Keratinocyte (primary cell): ENCODE measurements around the gene TMBIM1.

ENCODE experiments used
- EZH2 ChIP-seq: IDR thresholded peaks from one replicate; pipeline ENCODE4 v1.6.1; 2012; ENCODE audit warnings: inconsistent platforms, mild to moderate bottlenecking, low read length, moderate library complexity
- TF ChIP-seq, protein P1 (sequence below), 3 experiments: IDR thresholded peaks in 1 of 3; conservative IDR thresholded peaks in 1 of 3; optimal IDR thresholded peaks in 1 of 3; 2 replicates in 2 of 3; 3 replicates in 1 of 3; pipeline versions ENCODE3 to v1.5.1; 2011; ENCODE audit warnings: low read length in 3 of 3, mild to moderate bottlenecking in 3 of 3, moderate library complexity in 2 of 3, control low read depth in 1 of 3, inconsistent platforms in 1 of 3; ENCODE audit not compliant: insufficient read depth in 2 of 3; ENCODE audit errors: extremely low read depth in 1 of 3

DNA sequence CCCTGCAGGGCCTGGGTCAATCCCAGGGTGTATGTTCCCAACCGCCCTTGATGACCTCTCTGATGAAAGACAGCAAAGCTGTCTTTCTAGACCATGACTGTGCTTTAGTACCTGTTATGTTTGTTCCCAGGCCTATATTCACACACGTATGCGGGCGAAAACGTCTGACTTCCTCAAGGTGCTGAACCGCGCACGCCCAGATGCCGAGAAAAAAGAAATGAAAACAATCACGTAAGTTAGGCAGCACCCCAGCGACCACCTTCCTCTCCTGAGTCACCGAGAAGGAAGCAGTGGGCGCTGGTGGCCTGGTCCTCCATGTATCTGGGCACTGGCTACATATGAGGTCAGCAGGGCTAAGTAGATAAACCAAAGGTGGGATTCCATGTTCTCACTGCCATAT is 42.6 kb downstream of the TMBIM1 start:
- TF ChIP-seq, protein P1, sequence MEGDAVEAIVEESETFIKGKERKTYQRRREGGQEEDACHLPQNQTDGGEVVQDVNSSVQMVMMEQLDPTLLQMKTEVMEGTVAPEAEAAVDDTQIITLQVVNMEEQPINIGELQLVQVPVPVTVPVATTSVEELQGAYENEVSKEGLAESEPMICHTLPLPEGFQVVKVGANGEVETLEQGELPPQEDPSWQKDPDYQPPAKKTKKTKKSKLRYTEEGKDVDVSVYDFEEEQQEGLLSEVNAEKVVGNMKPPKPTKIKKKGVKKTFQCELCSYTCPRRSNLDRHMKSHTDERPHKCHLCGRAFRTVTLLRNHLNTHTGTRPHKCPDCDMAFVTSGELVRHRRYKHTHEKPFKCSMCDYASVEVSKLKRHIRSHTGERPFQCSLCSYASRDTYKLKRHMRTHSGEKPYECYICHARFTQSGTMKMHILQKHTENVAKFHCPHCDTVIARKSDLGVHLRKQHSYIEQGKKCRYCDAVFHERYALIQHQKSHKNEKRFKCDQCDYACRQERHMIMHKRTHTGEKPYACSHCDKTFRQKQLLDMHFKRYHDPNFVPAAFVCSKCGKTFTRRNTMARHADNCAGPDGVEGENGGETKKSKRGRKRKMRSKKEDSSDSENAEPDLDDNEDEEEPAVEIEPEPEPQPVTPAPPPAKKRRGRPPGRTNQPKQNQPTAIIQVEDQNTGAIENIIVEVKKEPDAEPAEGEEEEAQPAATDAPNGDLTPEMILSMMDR (optimal IDR thresholded peaks at IDR 0.05 in 1 of 3, IDR thresholded peaks at IDR 0.05 in 1 of 3, conservative IDR thresholded peaks at IDR 0.05 in 1 of 3; ENCODE audit: extremely low read depth in 1 of 3, insufficient read depth in 2 of 3, low read length in 3 of 3), result no peak
- TF ChIP-seq EZH2, result no peak
